Upper lobe of left lung (tissue), 6 donors: Measurements from ENCODE around the gene TSPAN7. TPM values are rescaled to one million over a fixed set of nuclear protein-coding genes. Genes with fewer than 3 reads are reported as not detected.

ENCODE experiments used
- ATAC-seq, 2 donors: fragments of 200-7000 bp; cut with Tn5 transposase; one replicate each; pipeline ENCODE4 v1.9.1; 2022; ENCODE audit warnings: mild to moderate bottlenecking in 2 of 2, moderate library complexity in 2 of 2; ENCODE audit not compliant: low FRiP score in 2 of 2
- DNase-seq, 2 donors: peaks; one replicate each; pipeline ENCODE4 v3.0.0-alpha.2; 2019 to 2020
- H3K27ac ChIP-seq, 4 donors: fragments of 200-600 bp; sonication (generic); one replicate each; pipeline ENCODE4 v1.5.1; 2016 to 2019
- H3K27me3 ChIP-seq, 4 donors: fragments of 200-600 bp; sonication (generic); one replicate each; pipeline ENCODE4 v1.5.1; 2017 to 2019
- H3K36me3 ChIP-seq, 4 donors: fragments of 200-600 bp; sonication (generic); one replicate each; pipeline ENCODE4 v1.5.1; 2016 to 2019
- H3K4me1 ChIP-seq, 4 donors: fragments of 200-600 bp; sonication (generic); one replicate each; pipeline ENCODE4 v1.5.1; 2018 to 2019
- H3K4me3 ChIP-seq, 4 donors: fragments of 200-600 bp; sonication (generic); one replicate each; pipeline ENCODE4 v1.5.1; 2017 to 2019; ENCODE audit warnings: mild to moderate bottlenecking in 2 of 4, moderate library complexity in 1 of 4
- H3K9me3 ChIP-seq, 4 donors: fragments of 200-600 bp; sonication (generic); one replicate each; pipeline ENCODE4 v1.5.1; 2018 to 2019
- CTCF ChIP-seq, 6 experiments: fragments of 450-650 bp in 4 of 6; fragments of 200-600 bp in 2 of 6; sonication (generic) in 2 of 6; IDR thresholded peaks; one replicate each; pipeline ENCODE4 v1.5.1; 2016 to 2019; ENCODE audit warnings: antibody characterized with exemption in 6 of 6
- EP300 ChIP-seq, 4 donors: sonication (generic); formaldehyde crosslinking; IDR thresholded peaks; one replicate each; pipeline ENCODE4 v1.5.1; 2017; ENCODE audit warnings: antibody characterized with exemption in 4 of 4, control low read depth in 2 of 4
- POLR2A ChIP-seq, 4 donors: fragments of 450-650 bp; IDR thresholded peaks; one replicate each; pipeline ENCODE4 v1.5.1; 2016 to 2017; ENCODE audit warnings: antibody characterized with exemption in 4 of 4, mild to moderate bottlenecking in 2 of 4
- POLR2AphosphoS5 ChIP-seq, 2 donors: sonication (generic); formaldehyde crosslinking; IDR thresholded peaks; one replicate each; pipeline ENCODE4 v1.5.1; 2017; ENCODE audit warnings: antibody characterized with exemption in 2 of 2
- WGBS, 2 donors: methylation state at CpG; one replicate each; pipeline ENCODE4 v1.1.5; 2017 to 2018; 5-methylcytosine and 5-hydroxymethylcytosine counted together
- total RNA-seq, 6 donors: library from RNA; depleted of rRNA in 4 of 6; stranded (reverse); fragments of >200 nt in 4 of 6; gene quantifications; one replicate each; pipeline versions ENCODE4 v1.1.0 to v1.2.1, GENCODE V29; 2016 to 2021
- donor health status: DM: no; HTN: no; CAD: no; lungs with moderate emphysema.
- donor health status: DM: no; HTN: yes; CAD: no; lungs with severe emphysema.

TSPAN7 gene
- total RNA-seq, 6 donors from 2014 or later, result 7.3 to 65.0 (median 49.4) TPM

GRCh38 chrX:38599796-38600755 lies 38.7 kb downstream of the TSPAN7 start:
- DNase-seq (no peak), ATAC-seq (no peak)
- H3K4me3 ChIP-seq, result no peak overlapping the region
- H3K4me1 ChIP-seq, result no peaks in the 10 kb centered on the region
- TF ChIP-seq CTCF (IDR thresholded peaks at IDR 0.05) (no peak), POLR2A (IDR thresholded peaks at IDR 0.05) (no peak), EP300 (IDR thresholded peaks at IDR 0.05) (no peak), POLR2AphosphoS5 (IDR thresholded peaks at IDR 0.05) (no peak)
- no peaks in the 10 kb centered on the region for H3K9me3 ChIP-seq
- H3K36me3 ChIP-seq, result no peaks in the 10 kb centered on the region
- 37 to 48% methylated on average over 3 of the region's 3 CpGs for WGBS, 2 donors
- H3K27ac ChIP-seq, result peak overlapping the region in 1 of 4 donors; percentile 17
- no peaks in the 10 kb centered on the region for H3K27me3 ChIP-seq

- Histone ChIP-seq H3K9me3 (no peaks in the 10 kb centered on the region), H3K27me3 (no peaks in the 10 kb centered on the region), H3K4me3 (no peak overlapping the region), H3K27ac (no peak overlapping the region), H3K36me3 (no peaks in the 10 kb centered on the region), H3K4me1 (no peaks in the 10 kb centered on the region)
- ATAC-seq (no peak), DNase-seq (no peak)
- TF ChIP-seq EP300 (IDR thresholded peaks at IDR 0.05) (no peak), CTCF (IDR thresholded peaks at IDR 0.05) (no peak), POLR2AphosphoS5 (IDR thresholded peaks at IDR 0.05) (no peak), POLR2A (IDR thresholded peaks at IDR 0.05) (no peak)
Observed at GRCh38 chrX:38601866-38602265, 40.5 kb downstream of the TSPAN7 start.

- no peak overlapping the region for H3K4me3 ChIP-seq
- no peak overlapping the region for H3K27ac ChIP-seq
- no peak for DNase-seq
- WGBS, 2 donors, result 73 to 92% methylated on average over 3 of the region's 3 CpGs
- no peak for ATAC-seq
- H3K27me3 ChIP-seq, result no peaks in the 10 kb centered on the region
- H3K9me3 ChIP-seq, result no peaks in the 10 kb centered on the region
- no peaks in the 10 kb centered on the region for H3K4me1 ChIP-seq
- no peaks in the 10 kb centered on the region for H3K36me3 ChIP-seq
- TF ChIP-seq EP300 (IDR thresholded peaks at IDR 0.05) (no peak), POLR2A (IDR thresholded peaks at IDR 0.05) (no peak), POLR2AphosphoS5 (IDR thresholded peaks at IDR 0.05) (no peak), CTCF (IDR thresholded peaks at IDR 0.05) (no peak)
Observed at GRCh38 chrX:38606821-38607220, 45.5 kb downstream of the TSPAN7 start.

- DNase-seq, result no peak
- no peaks in the 10 kb centered on the region for H3K9me3 ChIP-seq
- no peaks in the 10 kb centered on the region for H3K36me3 ChIP-seq
- H3K4me3 ChIP-seq, result no peak overlapping the region
- TF ChIP-seq EP300 (IDR thresholded peaks at IDR 0.05) (no peak), POLR2A (IDR thresholded peaks at IDR 0.05) (no peak), POLR2AphosphoS5 (IDR thresholded peaks at IDR 0.05) (no peak), CTCF (IDR thresholded peaks at IDR 0.05) (no peak)
- 19 to 28% methylated on average over 4 of the region's 4 CpGs for WGBS, 2 donors
- H3K27ac ChIP-seq, result no peak overlapping the region
- no peaks in the 10 kb centered on the region for H3K27me3 ChIP-seq
- no peak for ATAC-seq
- H3K4me1 ChIP-seq, result no peaks in the 10 kb centered on the region
Observed at GRCh38 chrX:38607976-38608375, 46.6 kb downstream of the TSPAN7 start.

GRCh38 chrX:38610849-38611248 lies 49.5 kb downstream of the TSPAN7 start:
- TF ChIP-seq CTCF (IDR thresholded peaks at IDR 0.05), result no peak
- no peak for TF ChIP-seq POLR2A (IDR thresholded peaks at IDR 0.05)
- TF ChIP-seq EP300 (IDR thresholded peaks at IDR 0.05), result no peak
- H3K4me1 ChIP-seq, result no peaks in the 10 kb centered on the region
- ATAC-seq, result no peak
- no peak overlapping the region for H3K4me3 ChIP-seq
- 72 to 86% methylated on average over 6 of the region's 6 CpGs for WGBS, 2 donors
- no peaks in the 10 kb centered on the region for H3K36me3 ChIP-seq
- DNase-seq, result no peak
- no peaks in the 10 kb centered on the region for H3K9me3 ChIP-seq
- H3K27ac ChIP-seq, result no peak overlapping the region
- H3K27me3 ChIP-seq, result no peaks in the 10 kb centered on the region
